ENCODE results near the gene STAM2.
"Not testable (repeated sequence)": the region's sequence is repeated elsewhere in the genome, so short reads cannot be mapped to it uniquely, and the experiment has no call there.

STAM2 gene

GRCh38 chr2:152176113-152176714, 651 bp upstream of the STAM2 start:
- in situ Hi-C loops (cut with HindIII; ENCODE audit: low pct_ligation_motif_present, low pct_unique_long_range_greater_than_20kb, low sequenced_read_pairs), result loop anchor here (25.0 kb wide), 1 partner anchor 436 kb away; no protein-coding TSS in a partner anchor

GRCh38 chr2:152175012-152175367, 573 bp downstream of the STAM2 start:
- in situ Hi-C loops (cut with HindIII; ENCODE audit: low pct_ligation_motif_present, low pct_unique_long_range_greater_than_20kb, low sequenced_read_pairs), result loop anchor here (25.0 kb wide), 1 partner anchor 437 kb away; no protein-coding TSS in a partner anchor
- DNase-seq, result peak; percentile 35

More at GRCh38 chr2:152176113-152176714, 651 bp upstream of the STAM2 start:
- DNase-seq, result peak; percentile 44

GRCh38 chr2:152174574-152174973, 989 bp downstream of the STAM2 start:
- in situ Hi-C loops (cut with HindIII; ENCODE audit: low pct_ligation_motif_present, low pct_unique_long_range_greater_than_20kb, low sequenced_read_pairs), result no loop called here
- DNase-seq, result no peak

GRCh38 chr2:152173831-152174230, 1.7 kb downstream of the STAM2 start:
- in situ Hi-C loops (cut with HindIII; ENCODE audit: low pct_ligation_motif_present, low pct_unique_long_range_greater_than_20kb, low sequenced_read_pairs), result no loop called here
- DNase-seq, result no peak

GRCh38 chr2:152172201-152172785, 3.3 kb downstream of the STAM2 start:
- DNase-seq; in situ Hi-C loops (cut with HindIII; ENCODE audit: low pct_ligation_motif_present, low pct_unique_long_range_greater_than_20kb, low sequenced_read_pairs): not testable (repeated sequence)

GRCh38 chr2:152171718-152172117, 3.8 kb downstream of the STAM2 start:
- peak; percentile 37 for DNase-seq
- in situ Hi-C loops (cut with HindIII; ENCODE audit: low pct_ligation_motif_present, low pct_unique_long_range_greater_than_20kb, low sequenced_read_pairs), result no loop called here

GRCh38 chr2:152169158-152169557, 6.4 kb downstream of the STAM2 start:
- DNase-seq; in situ Hi-C loops (cut with HindIII; ENCODE audit: low pct_ligation_motif_present, low pct_unique_long_range_greater_than_20kb, low sequenced_read_pairs): not testable (repeated sequence)

- DNase-seq; in situ Hi-C loops (cut with HindIII; ENCODE audit: low pct_ligation_motif_present, low pct_unique_long_range_greater_than_20kb, low sequenced_read_pairs): not testable (repeated sequence)
Measured at GRCh38 chr2:152167470-152167869, 8.1 kb downstream of the STAM2 start.

GRCh38 chr2:152167065-152167464, 8.5 kb downstream of the STAM2 start:
- no peak for DNase-seq

GRCh38 chr2:152166633-152167032, 8.9 kb downstream of the STAM2 start:
- in situ Hi-C loops (cut with HindIII; ENCODE audit: low pct_ligation_motif_present, low pct_unique_long_range_greater_than_20kb, low sequenced_read_pairs), result no loop called here
- DNase-seq, result no peak

More at GRCh38 chr2:152167065-152167464, 8.5 kb downstream of the STAM2 start:
- in situ Hi-C loops (cut with HindIII; ENCODE audit: low pct_ligation_motif_present, low pct_unique_long_range_greater_than_20kb, low sequenced_read_pairs), result no loop called here

- in situ Hi-C loops (cut with HindIII; ENCODE audit: low pct_ligation_motif_present, low pct_unique_long_range_greater_than_20kb, low sequenced_read_pairs), result no loop called here
- DNase-seq, result no peak
Measured at GRCh38 chr2:152165780-152166179, 9.8 kb downstream of the STAM2 start.

- DNase-seq, result no peak
- in situ Hi-C loops (cut with HindIII; ENCODE audit: low pct_ligation_motif_present, low pct_unique_long_range_greater_than_20kb, low sequenced_read_pairs), result no loop called here
Measured at GRCh38 chr2:152165306-152165705, 10.3 kb downstream of the STAM2 start.

- in situ Hi-C loops (cut with HindIII; ENCODE audit: low pct_ligation_motif_present, low pct_unique_long_range_greater_than_20kb, low sequenced_read_pairs); DNase-seq: not testable (repeated sequence)
Measured at GRCh38 chr2:152163669-152164068, 11.9 kb downstream of the STAM2 start.

GRCh38 chr2:152162141-152162540, 13.4 kb downstream of the STAM2 start:
- in situ Hi-C loops (cut with HindIII; ENCODE audit: low pct_ligation_motif_present, low pct_unique_long_range_greater_than_20kb, low sequenced_read_pairs), result no loop called here
- no peak for DNase-seq

GRCh38 chr2:152161598-152161997, 14.0 kb downstream of the STAM2 start:
- no peak for DNase-seq
- in situ Hi-C loops (cut with HindIII; ENCODE audit: low pct_ligation_motif_present, low pct_unique_long_range_greater_than_20kb, low sequenced_read_pairs), result no loop called here

- in situ Hi-C loops (cut with HindIII; ENCODE audit: low pct_ligation_motif_present, low pct_unique_long_range_greater_than_20kb, low sequenced_read_pairs); DNase-seq: not testable (repeated sequence)
Measured at GRCh38 chr2:152160378-152160777, 15.2 kb downstream of the STAM2 start.

- DNase-seq, result no peak
- in situ Hi-C loops (cut with HindIII; ENCODE audit: low pct_ligation_motif_present, low pct_unique_long_range_greater_than_20kb, low sequenced_read_pairs), result no loop called here
Measured at GRCh38 chr2:152157253-152157652, 18.3 kb downstream of the STAM2 start.

- no peak for DNase-seq
- in situ Hi-C loops (cut with HindIII; ENCODE audit: low pct_ligation_motif_present, low pct_unique_long_range_greater_than_20kb, low sequenced_read_pairs), result no loop called here
Measured at GRCh38 chr2:152155209-152155608, 20.4 kb downstream of the STAM2 start.

GRCh38 chr2:152154462-152154861, 21.1 kb downstream of the STAM2 start:
- DNase-seq, result no peak
- in situ Hi-C loops (cut with HindIII; ENCODE audit: low pct_ligation_motif_present, low pct_unique_long_range_greater_than_20kb, low sequenced_read_pairs), result no loop called here
